ENCODE data around the gene SLC1A1.

- TF ChIP-seq CTCF (conservative IDR thresholded peaks at IDR 0.05; ENCODE audit: low read length) (no peak), EZH2phosphoT487 (IDR thresholded peaks at IDR 0.05; ENCODE audit: borderline replicate concordance, low read depth, low read length) (no peak)
Observed at GRCh38 chr9:4553951-4554381, 63.7 kb downstream of the SLC1A1 start.
